HG03095 (cell line): ENCODE data around the gene NEDD4L.
"Not testable (repeated sequence)": the region's sequence is repeated elsewhere in the genome, so short reads cannot be mapped to it uniquely, and the experiment has no call there.

Source experiments
- ATAC-seq: cut with Tn5 transposase; IDR thresholded peaks from one replicate; pipeline ENCODE4 v1.9.1; 2021; ENCODE audit warnings: moderate library complexity; ENCODE audit not compliant: unreplicated experiment

The NEDD4L gene

GRCh38 chr18:58257461-58257860 lies 213.4 kb downstream of the NEDD4L start:
- ATAC-seq, result no peak

GRCh38 chr18:58258692-58259342 lies 214.8 kb downstream of the NEDD4L start:
- no peak for ATAC-seq

- no peak for ATAC-seq
These were observed 219.3 kb downstream of the NEDD4L start for GRCh38 chr18:58263055-58263957.

- no peak for ATAC-seq
These were observed 220.0 kb downstream of the NEDD4L start for GRCh38 chr18:58264075-58264474.

GRCh38 chr18:58264840-58265239 lies 220.8 kb downstream of the NEDD4L start:
- ATAC-seq, result no peak

GRCh38 chr18:58265489-58265888 lies 221.5 kb downstream of the NEDD4L start:
- ATAC-seq, result not testable (repeated sequence)

GRCh38 chr18:58266291-58266690 lies 222.3 kb downstream of the NEDD4L start:
- ATAC-seq, result no peak

- ATAC-seq, result no peak
These were observed 223.5 kb downstream of the NEDD4L start for GRCh38 chr18:58267493-58267892.

GRCh38 chr18:58268849-58269248 lies 224.8 kb downstream of the NEDD4L start:
- ATAC-seq, result no peak

GRCh38 chr18:58269931-58270330 lies 225.9 kb downstream of the NEDD4L start:
- no peak for ATAC-seq

- ATAC-seq, result no peak
These were observed 226.4 kb downstream of the NEDD4L start for GRCh38 chr18:58270396-58270795.

GRCh38 chr18:58271770-58272169 lies 227.7 kb downstream of the NEDD4L start:
- ATAC-seq, result no peak

GRCh38 chr18:58272209-58272608 lies 228.2 kb downstream of the NEDD4L start:
- no peak for ATAC-seq

GRCh38 chr18:58272779-58273435 lies 228.9 kb downstream of the NEDD4L start:
- no peak for ATAC-seq

GRCh38 chr18:58275176-58275575 lies 231.2 kb downstream of the NEDD4L start:
- ATAC-seq, result no peak

- ATAC-seq, result no peak
These were observed 233.0 kb downstream of the NEDD4L start for GRCh38 chr18:58276789-58277739.

GRCh38 chr18:58279504-58280175 lies 235.6 kb downstream of the NEDD4L start:
- no peak for ATAC-seq

GRCh38 chr18:58280191-58280590 lies 236.2 kb downstream of the NEDD4L start:
- no peak for ATAC-seq

GRCh38 chr18:58282872-58283271 lies 238.8 kb downstream of the NEDD4L start:
- not testable (repeated sequence) for ATAC-seq
